Measurements from ENCODE around the gene LRP1-AS.
"Not testable (repeated sequence)": the region's sequence is repeated elsewhere in the genome, so short reads cannot be mapped to it uniquely, and the experiment has no call there.

The LRP1-AS gene

GRCh38 chr12:57138526-57139272 is 8.7 kb downstream of the LRP1-AS start:
- no peak for DNase-seq

- no peak for DNase-seq
Observed at GRCh38 chr12:57135527-57136326, 11.7 kb downstream of the LRP1-AS start.

- no peak for DNase-seq
Observed at GRCh38 chr12:57134949-57135348, 12.5 kb downstream of the LRP1-AS start.

- no peak for DNase-seq
Observed at GRCh38 chr12:57133916-57134315, 13.5 kb downstream of the LRP1-AS start.

- DNase-seq, result no peak
Observed at GRCh38 chr12:57133013-57133569, 14.3 kb downstream of the LRP1-AS start.

- DNase-seq, result no peak
Observed at GRCh38 chr12:57131896-57132744, 15.3 kb downstream of the LRP1-AS start.

- DNase-seq, result no peak
Observed at GRCh38 chr12:57130941-57131340, 16.5 kb downstream of the LRP1-AS start.

- no peak for DNase-seq
Observed at GRCh38 chr12:57129889-57130288, 17.5 kb downstream of the LRP1-AS start.

- DNase-seq, result no peak
Observed at GRCh38 chr12:57129321-57129842, 18.0 kb downstream of the LRP1-AS start.

GRCh38 chr12:57128519-57129247 is 18.7 kb downstream of the LRP1-AS start:
- no peak for DNase-seq

GRCh38 chr12:57127726-57128518 is 19.5 kb downstream of the LRP1-AS start, which contains the start of gene LRP1:
Gene LRP1, plus strand, starts transcription at chr12:57128483. Its CDS starts 482 bp downstream, at chr12:57128965.
- peak; percentile 7 for DNase-seq

- no peak for DNase-seq
Observed at GRCh38 chr12:57127101-57127725, 20.2 kb downstream of the LRP1-AS start.

GRCh38 chr12:57126561-57126960 is 20.9 kb downstream of the LRP1-AS start:
- no peak for DNase-seq

- DNase-seq, result no peak
Observed at GRCh38 chr12:57126061-57126460, 21.4 kb downstream of the LRP1-AS start.

- peak; percentile 58 for DNase-seq
Observed at GRCh38 chr12:57124261-57124877, 23.1 kb downstream of the LRP1-AS start.

- DNase-seq, result no peak
Observed at GRCh38 chr12:57123813-57124212, 23.6 kb downstream of the LRP1-AS start.

- DNase-seq, result not testable (repeated sequence)
Observed at GRCh38 chr12:57120718-57121117, 26.7 kb downstream of the LRP1-AS start.

GRCh38 chr12:57119294-57120085 is 27.9 kb downstream of the LRP1-AS start:
- DNase-seq, result no peak

GRCh38 chr12:57118711-57119271 is 28.6 kb downstream of the LRP1-AS start:
- peak; percentile 21 for DNase-seq
